GM10248 (cell line): ENCODE measurements around the gene NFE2L1.

Source experiments
- CTCF ChIA-PET: fragments of 300-600 bp; sonication (Branson Sonifier 250); formaldehyde crosslinking; extraction: SDS; loops from one replicate; lab custom pipeline; 2021; ENCODE audit warnings: antibody characterized with exemption; lab: Yijun Ruan, JAX
- POLR2A ChIA-PET: fragments of 350-650 bp; sonication (Branson Sonifier 250); formaldehyde crosslinking; extraction: SDS; loops from one replicate; lab custom pipeline; 2020; ENCODE audit warnings: antibody characterized with exemption; lab: Yijun Ruan, JAX
- DNase-seq: peaks from one replicate; pipeline ENCODE4 v3.0.0; 2012; ENCODE audit errors: extremely low spot score
- TF ChIP-seq, protein P1 (sequence below): IDR thresholded peaks from 2 replicates; pipeline ENCODE4 v1.5.1; 2012; ENCODE audit warnings: mild to moderate bottlenecking, low read depth; ENCODE audit errors: extremely low read depth, missing control alignments, control extremely low read depth

NFE2L1 gene

GRCh38 chr17:48110761-48111160, 62.6 kb downstream of the NFE2L1 start:
- TF ChIP-seq, protein P1, sequence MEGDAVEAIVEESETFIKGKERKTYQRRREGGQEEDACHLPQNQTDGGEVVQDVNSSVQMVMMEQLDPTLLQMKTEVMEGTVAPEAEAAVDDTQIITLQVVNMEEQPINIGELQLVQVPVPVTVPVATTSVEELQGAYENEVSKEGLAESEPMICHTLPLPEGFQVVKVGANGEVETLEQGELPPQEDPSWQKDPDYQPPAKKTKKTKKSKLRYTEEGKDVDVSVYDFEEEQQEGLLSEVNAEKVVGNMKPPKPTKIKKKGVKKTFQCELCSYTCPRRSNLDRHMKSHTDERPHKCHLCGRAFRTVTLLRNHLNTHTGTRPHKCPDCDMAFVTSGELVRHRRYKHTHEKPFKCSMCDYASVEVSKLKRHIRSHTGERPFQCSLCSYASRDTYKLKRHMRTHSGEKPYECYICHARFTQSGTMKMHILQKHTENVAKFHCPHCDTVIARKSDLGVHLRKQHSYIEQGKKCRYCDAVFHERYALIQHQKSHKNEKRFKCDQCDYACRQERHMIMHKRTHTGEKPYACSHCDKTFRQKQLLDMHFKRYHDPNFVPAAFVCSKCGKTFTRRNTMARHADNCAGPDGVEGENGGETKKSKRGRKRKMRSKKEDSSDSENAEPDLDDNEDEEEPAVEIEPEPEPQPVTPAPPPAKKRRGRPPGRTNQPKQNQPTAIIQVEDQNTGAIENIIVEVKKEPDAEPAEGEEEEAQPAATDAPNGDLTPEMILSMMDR: no peak
- ChIA-PET POLR2A (interaction anchor here (0.5 to 1.3 kb wide), 3 partner anchors 9 to 395 kb away, joined by 3 to 4 read pairs (median 4); partner anchors contain the start of gene CBX1), CTCF (interaction anchor here (0.7 to 3.6 kb wide), 9 partner anchors 9 to 482 kb away, joined by 3 to 38 read pairs (median 5); partner anchors contain the start of gene NFE2L1)
- no peak for DNase-seq
